H1 (cell line): ENCODE results near the gene GDF15. TPM values are rescaled to one million over a fixed set of nuclear protein-coding genes. Genes with fewer than 3 reads are reported as not detected.

ENCODE experiments used
- ASH2L ChIP-seq: fragments of 200-600, 300-600 bp; sonication (generic); IDR thresholded peaks from one replicate; pipeline ENCODE4 v1.7.1; 2017; ENCODE audit warnings: low read length
- ATF2 ChIP-seq: IDR thresholded peaks from 2 replicates; pipeline ENCODE4 v1.6.1; 2012; ENCODE audit warnings: low read length, inconsistent platforms
- CBX5 ChIP-seq: fragments of 300-800, 300-1000 bp; sonication (generic); IDR thresholded peaks from 2 replicates; pipeline ENCODE4 v1.7.1; 2016; ENCODE audit warnings: antibody characterized with exemption, low read length, low read depth
- CBX8 ChIP-seq: fragments of 300-800, 300-1000 bp; sonication (generic); IDR thresholded peaks from 2 replicates; pipeline ENCODE4 v1.7.1; 2016; ENCODE audit warnings: low read depth, low read length, borderline replicate concordance
- CREB1 ChIP-seq: IDR thresholded peaks from 2 replicates; pipeline ENCODE4 v1.6.1; 2012; ENCODE audit warnings: inconsistent platforms
- CTCF ChIP-seq, 3 experiments: IDR thresholded peaks; 1 replicate in 2 of 3; 2 replicates in 1 of 3; pipeline versions ENCODE4 v1.5.1 to v1.6.1; 2011; ENCODE audit warnings: low read length in 3 of 3, mild to moderate bottlenecking in 3 of 3, inconsistent platforms in 2 of 3, low read depth in 1 of 3, moderate library complexity in 1 of 3; ENCODE audit not compliant: insufficient read depth in 1 of 3; ENCODE audit errors: control extremely low read depth in 1 of 3
- EZH2 ChIP-seq: fragments of 200-600 bp; sonication (generic); IDR thresholded peaks from 2 replicates; pipeline ENCODE4 v1.7.1; 2012; ENCODE audit warnings: low read depth, mild to moderate bottlenecking, moderate library complexity, low read length, inconsistent platforms; ENCODE audit not compliant: severe bottlenecking
- GABPA ChIP-seq: IDR thresholded peaks from 2 replicates; pipeline ENCODE4 v1.6.1; 2011; ENCODE audit warnings: mild to moderate bottlenecking, low read length, moderate library complexity, borderline replicate concordance; ENCODE audit not compliant: insufficient read depth
- JUND ChIP-seq: IDR thresholded peaks from 2 replicates; pipeline ENCODE4 v1.6.1; 2011; ENCODE audit warnings: mild to moderate bottlenecking, improper control_type of control experiment, low read length
- MAFK ChIP-seq: IDR thresholded peaks from 2 replicates; pipeline ENCODE4 v1.6.1; 2012; ENCODE audit warnings: low read depth, mild to moderate bottlenecking, improper control_type of control experiment, low read length
- POLR2AphosphoS5 ChIP-seq: IDR thresholded peaks from 2 replicates; pipeline ENCODE4 v1.6.1; 2011; ENCODE audit warnings: low read depth, low read length
- SIX5 ChIP-seq: IDR thresholded peaks from 2 replicates; pipeline ENCODE4 v1.6.1; 2011; ENCODE audit warnings: mild to moderate bottlenecking, low read depth, low read length
- TAF7 ChIP-seq: optimal IDR thresholded peaks from 2 replicates; pipeline ENCODE3; 2011; ENCODE audit warnings: low read depth, mild to moderate bottlenecking, inconsistent platforms, low read length, moderate library complexity, borderline replicate concordance
- TEAD4 ChIP-seq: IDR thresholded peaks from 2 replicates; pipeline ENCODE4 v1.6.1; 2012; ENCODE audit warnings: low read depth, low read length, inconsistent platforms, mixed read lengths
- USF2 ChIP-seq: IDR thresholded peaks from 2 replicates; pipeline ENCODE4 v1.6.1; 2011; ENCODE audit warnings: low read length, improper control_type of control experiment
- polyA plus RNA-seq, 7 experiments: library from polyadenylated mRNA; depleted of rRNA in 3 of 7; stranded (reverse) in 5 of 7; unstranded in 2 of 7; fragments of >200 nt in 5 of 7; fragments of 200-250 nt in 2 of 7; gene quantifications; 1 replicate in 5 of 7; 2 replicates in 1 of 7; 4 replicates in 1 of 7; pipeline versions ENCODE4 v1.2.1 to v1.2.3, GENCODE V29; 2011 to 2013; ENCODE audit warnings: missing spikeins in 2 of 7, mixed read lengths in 2 of 7
- total RNA-seq: library from RNA; stranded (reverse); fragmentation: NEBNext Ultra II Directional; extraction: Animal tissue kit (Norgen Biotek cat#: 25700); gene quantifications from 2 replicates; pipeline ENCODE4 v1.2.1, GENCODE V29; 2021

Gene GDF15
- total and polyA plus RNA-seq, 2 of the 8 experiments (the other 6 are each of a cell fraction or from before 2014, with no cell fraction given): 4.1 to 8.5 TPM

GRCh38 chr19:18433735-18434398 is 47.9 kb downstream of the GDF15 start (continued):
- TF ChIP-seq ATF2 (no peak), CTCF (IDR thresholded peaks at IDR 0.05; ENCODE audit: control extremely low read depth in 1 of 3, insufficient read depth in 1 of 3, low read depth in 1 of 3, low read length in 3 of 3) (no peak), SIX5 (no peak), JUND (no peak), EZH2 (no peak), CREB1 (no peak), TEAD4 (no peak), MAFK (no peak), POLR2AphosphoS5 (peak; percentile 36; the same call in 1 of the 2 replicates), ASH2L (no peak), CBX8 (no peak), TAF7 (peak; percentile 4), USF2 (no peak), GABPA (no peak), CBX5 (no peak)
